SU-DHL-6 (cell line): ENCODE data around the gene TPR.

Experiments
- CTCF ChIP-seq: fragments of 200-600 bp; sonication (generic); IDR thresholded peaks from one replicate; pipeline ENCODE4 v1.5.1; 2017; ENCODE audit warnings: antibody characterized with exemption, mild to moderate bottlenecking, low read length, moderate library complexity; ENCODE audit not compliant: insufficient read depth, poor library complexity, severe bottlenecking
- EZH2phosphoT487 ChIP-seq: fragments of 200-600 bp; sonication (generic), shearing (Covaris generic); conservative IDR thresholded peaks from 2 replicates; pipeline ENCODE4 v1.6.1; 2018; ENCODE audit warnings: mild to moderate bottlenecking, antibody characterized with exemption, low read length, moderate library complexity, mixed read lengths

GRCh38 chr1:186272486-186272885 lies 102.6 kb downstream of the TPR start:
- TF ChIP-seq CTCF (no peak), EZH2phosphoT487 (no peak)
